MM.1S (cell line): Measurements from ENCODE around the gene RPL11.

Source experiments
- EZH2 ChIP-seq: fragments of 300-600 bp; sonication (generic); optimal IDR thresholded peaks from 2 replicates; pipeline ENCODE3; 2017; ENCODE audit warnings: low read depth, mild to moderate bottlenecking, antibody characterized with exemption, low read length, mixed read lengths
- EZH2phosphoT487 ChIP-seq: fragments of 300-600 bp; sonication (generic); IDR thresholded peaks from 2 replicates; pipeline ENCODE4 v1.6.1; 2018; ENCODE audit warnings: antibody characterized with exemption, low read length
- TF ChIP-seq, protein P1 (sequence below): fragments of 300-600 bp; sonication (generic); IDR thresholded peaks from 2 replicates; pipeline ENCODE4 v1.5.1; 2016; ENCODE audit warnings: antibody characterized with exemption, low read length, mixed read lengths

DNA sequence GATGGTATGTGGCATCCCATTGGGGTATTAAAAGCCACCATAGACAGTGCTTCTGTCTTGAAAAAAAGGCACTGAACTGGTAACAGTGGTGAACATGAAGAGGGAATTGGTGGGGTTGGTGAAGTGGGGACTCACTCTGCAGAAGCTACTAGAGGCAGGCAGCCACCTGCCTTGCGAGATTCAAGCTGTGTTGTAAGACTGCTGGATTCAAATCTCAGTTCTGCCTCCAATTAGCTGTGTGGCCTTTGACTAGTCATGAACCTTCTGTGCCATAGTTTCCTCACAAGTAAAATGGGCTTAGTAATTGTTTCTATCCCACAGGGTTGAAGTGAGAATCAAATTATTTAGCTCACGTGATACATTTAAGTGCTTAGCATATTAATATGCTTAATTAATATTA is 35.1 kb downstream of the RPL11 start:
- TF ChIP-seq, protein P1, sequence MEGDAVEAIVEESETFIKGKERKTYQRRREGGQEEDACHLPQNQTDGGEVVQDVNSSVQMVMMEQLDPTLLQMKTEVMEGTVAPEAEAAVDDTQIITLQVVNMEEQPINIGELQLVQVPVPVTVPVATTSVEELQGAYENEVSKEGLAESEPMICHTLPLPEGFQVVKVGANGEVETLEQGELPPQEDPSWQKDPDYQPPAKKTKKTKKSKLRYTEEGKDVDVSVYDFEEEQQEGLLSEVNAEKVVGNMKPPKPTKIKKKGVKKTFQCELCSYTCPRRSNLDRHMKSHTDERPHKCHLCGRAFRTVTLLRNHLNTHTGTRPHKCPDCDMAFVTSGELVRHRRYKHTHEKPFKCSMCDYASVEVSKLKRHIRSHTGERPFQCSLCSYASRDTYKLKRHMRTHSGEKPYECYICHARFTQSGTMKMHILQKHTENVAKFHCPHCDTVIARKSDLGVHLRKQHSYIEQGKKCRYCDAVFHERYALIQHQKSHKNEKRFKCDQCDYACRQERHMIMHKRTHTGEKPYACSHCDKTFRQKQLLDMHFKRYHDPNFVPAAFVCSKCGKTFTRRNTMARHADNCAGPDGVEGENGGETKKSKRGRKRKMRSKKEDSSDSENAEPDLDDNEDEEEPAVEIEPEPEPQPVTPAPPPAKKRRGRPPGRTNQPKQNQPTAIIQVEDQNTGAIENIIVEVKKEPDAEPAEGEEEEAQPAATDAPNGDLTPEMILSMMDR, result no peak
- no peak for TF ChIP-seq EZH2
- no peak for TF ChIP-seq EZH2phosphoT487
